ENCODE data around the gene CBLL1.

The CBLL1 gene, protein sequence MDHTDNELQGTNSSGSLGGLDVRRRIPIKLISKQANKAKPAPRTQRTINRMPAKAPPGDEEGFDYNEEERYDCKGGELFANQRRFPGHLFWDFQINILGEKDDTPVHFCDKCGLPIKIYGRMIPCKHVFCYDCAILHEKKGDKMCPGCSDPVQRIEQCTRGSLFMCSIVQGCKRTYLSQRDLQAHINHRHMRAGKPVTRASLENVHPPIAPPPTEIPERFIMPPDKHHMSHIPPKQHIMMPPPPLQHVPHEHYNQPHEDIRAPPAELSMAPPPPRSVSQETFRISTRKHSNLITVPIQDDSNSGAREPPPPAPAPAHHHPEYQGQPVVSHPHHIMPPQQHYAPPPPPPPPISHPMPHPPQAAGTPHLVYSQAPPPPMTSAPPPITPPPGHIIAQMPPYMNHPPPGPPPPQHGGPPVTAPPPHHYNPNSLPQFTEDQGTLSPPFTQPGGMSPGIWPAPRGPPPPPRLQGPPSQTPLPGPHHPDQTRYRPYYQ

DNA sequence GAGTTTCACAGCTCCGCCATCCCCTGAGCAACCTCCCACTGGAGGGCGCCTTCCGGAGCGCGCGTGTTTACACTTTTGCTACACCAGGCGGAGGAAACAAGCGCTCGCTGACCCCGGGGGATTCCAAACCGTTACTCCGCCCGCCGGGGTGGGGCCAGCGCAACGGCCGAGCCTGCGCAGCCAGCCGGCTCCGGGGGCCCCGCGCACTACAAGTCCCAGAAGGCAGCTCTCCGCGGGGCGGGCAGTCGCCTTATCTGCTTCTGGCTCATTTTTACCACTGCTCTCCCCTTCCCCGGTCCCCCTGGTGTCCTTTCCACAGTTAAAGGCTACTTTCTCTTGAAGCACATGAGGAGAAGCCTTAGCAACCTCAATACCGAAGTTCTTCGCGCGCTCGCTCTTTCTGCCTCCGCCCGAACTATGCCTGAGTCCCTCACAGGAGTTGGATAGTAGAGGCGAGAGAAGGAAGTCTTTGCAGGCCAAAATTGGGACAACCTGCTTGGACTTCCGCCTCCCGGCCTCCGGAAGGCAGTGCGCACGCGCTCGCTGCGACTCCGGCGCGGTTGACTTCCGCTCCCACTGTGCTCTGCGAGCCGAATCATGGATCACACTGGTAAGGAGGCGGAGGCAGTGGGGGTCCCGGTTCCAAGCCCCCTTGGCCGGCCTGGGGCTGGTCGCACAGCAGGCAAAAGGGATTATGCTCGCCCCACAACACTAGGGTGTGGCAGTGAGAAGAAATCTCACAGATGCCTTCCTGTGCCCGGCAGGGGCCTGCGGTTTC, at the start of gene CBLL1:
TSS of gene CBLL1 (plus strand) at position 576 of the 778 bp plus-strand sequence. CDS start at position 598, 22 bp downstream.
- DNase-seq: peak; percentile 99

DNA sequence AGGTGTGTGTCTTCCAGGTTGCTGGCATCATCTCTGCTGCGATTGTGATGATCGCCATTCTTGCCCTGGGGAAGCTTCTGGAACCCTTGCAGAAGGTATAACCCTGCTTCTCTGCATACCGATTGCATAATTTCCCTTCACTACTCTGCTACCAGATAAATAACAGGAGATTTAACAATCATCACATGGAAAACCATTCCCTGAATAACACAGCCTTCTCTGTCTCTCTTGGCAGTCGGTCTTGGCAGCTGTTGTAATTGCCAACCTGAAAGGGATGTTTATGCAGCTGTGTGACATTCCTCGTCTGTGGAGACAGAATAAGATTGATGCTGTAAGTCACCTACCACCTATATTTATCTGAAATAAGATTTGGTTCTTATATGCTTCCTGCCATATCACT, 49.6 kb upstream of the CBLL1 start:
- no peak for DNase-seq

DNA sequence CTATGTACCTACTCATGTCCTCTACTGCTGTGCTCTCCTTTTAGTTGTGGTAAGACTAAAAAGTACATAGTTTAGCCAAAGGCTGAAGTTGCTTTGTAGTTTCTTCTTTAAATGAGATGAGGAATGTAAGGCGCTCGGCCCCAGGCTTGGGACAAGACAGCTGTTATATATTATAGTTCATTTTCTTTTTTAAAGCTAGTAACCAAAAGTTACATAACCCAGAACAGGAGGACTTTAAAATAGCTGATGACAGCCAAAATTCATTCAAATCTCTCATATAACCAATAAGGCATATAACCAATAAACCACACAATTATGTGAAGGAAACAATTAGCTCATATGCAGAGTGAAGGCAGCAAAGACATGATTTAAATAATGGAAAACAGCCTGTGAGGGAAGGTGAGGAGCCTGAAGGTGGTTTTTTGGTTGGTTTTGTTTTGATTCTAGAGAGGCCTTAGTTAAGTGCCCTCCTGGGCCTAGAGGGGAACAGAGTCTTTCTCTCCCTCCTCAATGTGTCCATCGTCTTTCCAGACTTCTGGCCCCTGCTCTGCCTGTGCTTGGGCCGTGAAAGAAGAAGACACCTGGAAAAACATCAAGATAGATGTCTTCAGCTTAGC, 47.5 kb upstream of the CBLL1 start:
- DNase-seq: no peak

DNA sequence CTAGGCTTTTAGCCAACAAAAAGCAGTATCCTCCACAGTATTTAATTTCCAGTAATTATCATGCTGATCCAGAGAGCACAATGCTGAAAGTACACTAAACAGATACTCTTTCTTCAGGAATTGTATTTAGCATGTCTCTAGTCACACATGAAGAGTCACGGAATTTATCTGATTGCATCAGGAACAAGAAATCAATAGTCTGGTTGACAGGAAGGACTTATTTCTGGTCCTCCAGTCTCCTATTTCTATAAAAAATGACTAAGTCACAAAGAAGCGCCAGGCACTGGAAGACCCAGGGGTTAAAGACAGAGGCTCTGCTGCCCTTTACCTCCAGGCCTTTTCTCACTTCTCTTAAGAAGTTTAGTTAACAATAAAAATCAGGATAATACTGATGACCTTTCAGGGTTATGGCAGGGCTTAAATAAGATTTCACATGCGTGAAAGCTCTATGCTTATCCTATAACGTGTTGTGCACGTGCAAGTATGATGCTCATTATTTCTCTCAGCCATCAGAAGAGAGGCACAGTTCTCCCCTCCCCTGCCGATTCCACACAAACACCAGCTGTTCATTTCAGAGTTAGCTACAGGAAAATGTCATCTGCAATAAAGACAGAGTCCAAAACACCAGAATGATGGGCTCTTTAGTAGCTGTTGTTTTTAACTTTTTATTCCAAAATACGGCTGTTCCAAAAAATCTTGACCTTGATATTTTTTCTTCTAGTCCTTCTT, 46.5 kb upstream of the CBLL1 start:
- DNase-seq: no peak

DNA sequence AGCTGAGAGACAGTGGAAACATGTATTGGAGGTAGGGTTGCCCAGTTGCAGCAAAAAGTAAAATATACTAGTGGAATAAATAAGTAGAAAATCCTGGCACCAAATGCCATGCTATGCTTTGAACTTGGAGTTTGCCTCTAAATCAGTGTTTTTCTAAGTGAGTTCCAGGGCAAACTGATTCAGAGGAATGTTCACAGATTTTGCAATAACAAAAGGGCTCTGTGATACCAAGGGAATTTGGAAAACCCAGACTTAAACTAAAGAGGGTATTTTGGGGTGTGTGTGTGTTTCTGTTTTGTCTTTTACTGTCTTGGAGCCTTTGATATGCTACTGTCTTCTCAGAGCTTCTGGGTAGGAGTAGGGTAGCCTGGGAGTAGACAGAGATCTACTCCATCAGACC, 43.4 kb upstream of the CBLL1 start:
- DNase-seq: no peak

DNA sequence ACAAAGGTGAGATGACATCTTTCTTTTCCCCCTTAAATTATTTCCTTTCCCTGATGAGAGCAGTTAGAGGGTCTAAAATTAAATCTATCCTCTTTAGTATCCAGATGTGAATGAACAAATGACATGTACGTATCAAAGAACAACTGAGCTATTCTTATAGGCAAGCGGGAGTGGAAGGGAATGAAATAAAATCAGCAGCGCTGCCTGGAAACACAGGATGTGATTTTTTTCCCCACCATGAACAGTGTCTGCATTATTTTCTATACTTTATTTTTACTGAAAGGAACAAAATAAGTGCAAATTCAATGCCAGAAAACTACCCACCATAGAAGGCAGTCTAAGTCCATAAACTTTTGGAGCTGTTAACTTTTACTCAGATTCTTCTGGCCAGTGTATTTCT, 42.8 kb upstream of the CBLL1 start:
- no peak for DNase-seq

DNA sequence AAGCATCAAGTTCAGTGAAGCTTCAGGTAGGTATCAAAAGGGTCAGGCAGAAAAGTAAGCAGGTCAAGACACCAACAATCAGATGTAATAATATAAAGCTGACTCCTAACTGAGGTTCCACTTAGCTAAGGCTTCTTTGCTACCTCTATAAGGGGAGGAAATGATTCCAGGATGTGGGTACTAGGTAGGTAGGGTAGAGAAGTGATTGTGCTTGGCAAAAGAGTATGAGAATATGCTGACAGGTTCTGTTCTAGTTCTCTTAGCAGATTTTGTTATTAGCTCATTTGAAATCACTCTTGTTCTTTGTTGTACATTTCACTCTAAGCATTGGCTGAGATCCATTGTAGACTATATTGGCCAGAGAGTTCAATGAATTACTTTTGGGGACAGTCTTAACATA, 40.7 kb upstream of the CBLL1 start:
- no peak for DNase-seq

DNA sequence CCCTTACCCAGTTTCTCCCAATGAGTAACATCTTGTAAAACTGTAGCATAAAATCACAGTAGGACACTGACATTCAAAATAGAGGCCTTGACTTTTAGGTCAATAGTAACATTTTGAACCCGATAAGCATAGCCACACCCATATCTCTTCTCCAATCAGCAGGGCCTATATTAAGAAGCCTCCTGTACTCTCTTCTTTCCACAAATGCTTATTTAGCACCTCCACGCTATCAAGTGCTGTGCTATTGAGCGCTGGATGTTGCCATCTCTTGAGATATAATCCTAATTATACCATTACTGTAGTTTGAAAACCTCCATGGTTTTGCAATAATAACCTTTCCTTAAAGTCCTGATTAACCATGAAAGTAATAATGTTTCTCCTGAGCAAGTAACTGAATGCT, 40.1 kb upstream of the CBLL1 start:
- DNase-seq: no peak

DNA sequence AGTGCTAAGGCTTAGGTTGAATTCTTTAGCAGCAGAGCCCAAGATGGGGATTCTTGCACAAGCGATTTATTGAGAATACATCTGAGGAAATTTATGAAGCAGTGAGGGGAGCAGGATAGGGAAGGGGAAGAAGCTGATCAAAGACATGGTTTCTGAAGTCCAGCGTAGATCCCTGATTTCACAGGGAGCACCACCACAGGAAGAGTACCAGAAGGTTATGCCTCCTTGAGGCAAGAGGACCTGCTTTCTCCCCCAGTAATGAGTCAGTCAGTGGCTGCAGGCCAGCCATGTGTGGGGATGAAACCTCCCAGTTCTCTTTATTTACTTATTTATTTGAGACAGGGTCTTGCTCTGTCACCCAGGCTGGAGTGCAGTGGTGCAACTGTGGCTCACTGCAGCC, 35.0 kb upstream of the CBLL1 start:
- DNase-seq: no peak

DNA sequence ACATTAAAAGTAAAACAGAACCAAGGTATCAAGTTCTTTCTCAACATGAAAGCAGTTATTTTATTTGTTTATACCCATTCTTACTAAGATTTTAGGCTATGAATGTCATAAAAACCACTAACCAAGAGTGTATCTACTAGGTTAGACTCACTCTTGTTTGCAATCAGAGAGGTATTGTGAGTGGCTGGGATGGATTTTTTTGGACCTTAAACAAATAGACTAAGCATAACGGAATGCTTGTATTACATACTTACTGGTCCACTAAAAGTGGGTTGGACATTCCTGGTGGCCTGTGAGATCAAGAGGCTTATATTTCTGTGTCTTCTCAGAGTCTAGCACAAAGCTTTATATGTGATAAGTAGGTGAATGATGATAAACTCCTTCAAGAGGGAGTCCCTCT, 32.6 kb upstream of the CBLL1 start:
- DNase-seq: no peak

DNA sequence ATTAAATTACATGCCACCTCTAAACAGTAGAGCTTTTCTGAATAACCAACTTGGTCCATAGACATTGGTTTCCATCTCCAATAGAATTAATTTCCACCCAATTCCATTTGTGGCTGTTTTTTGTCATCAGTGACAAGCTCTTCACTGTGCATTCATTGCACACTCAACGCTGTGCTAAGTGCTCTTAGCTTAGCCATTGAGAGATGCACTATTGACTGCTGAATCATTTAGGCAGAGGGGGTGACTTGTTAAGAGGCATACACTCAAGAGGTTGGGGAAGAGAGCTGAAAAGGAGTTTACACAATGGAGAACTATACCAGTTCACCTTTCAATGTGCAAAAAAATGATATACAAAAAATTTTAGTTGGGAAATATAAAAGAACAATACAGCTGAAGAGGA, 31.9 kb upstream of the CBLL1 start:
- no peak for DNase-seq

DNA sequence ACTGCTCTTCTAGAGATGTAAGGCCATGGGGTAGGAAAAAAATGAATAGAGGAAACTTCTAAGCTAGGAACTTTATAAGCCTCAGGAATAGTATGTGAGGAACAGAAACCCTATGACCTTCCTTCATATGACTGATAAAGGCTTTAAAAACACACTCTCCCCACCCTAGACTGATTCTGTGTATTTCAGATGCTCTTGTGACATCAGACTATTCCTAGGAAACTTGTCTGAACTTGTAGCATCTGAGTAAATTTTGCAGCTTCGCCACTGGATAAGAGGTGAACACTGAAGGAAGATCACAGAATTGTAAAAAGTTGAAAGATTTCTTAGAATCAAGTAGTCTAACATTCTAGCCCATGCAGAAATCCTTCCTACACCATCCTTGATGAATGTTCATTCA, 31.0 kb upstream of the CBLL1 start:
- no peak for DNase-seq

DNA sequence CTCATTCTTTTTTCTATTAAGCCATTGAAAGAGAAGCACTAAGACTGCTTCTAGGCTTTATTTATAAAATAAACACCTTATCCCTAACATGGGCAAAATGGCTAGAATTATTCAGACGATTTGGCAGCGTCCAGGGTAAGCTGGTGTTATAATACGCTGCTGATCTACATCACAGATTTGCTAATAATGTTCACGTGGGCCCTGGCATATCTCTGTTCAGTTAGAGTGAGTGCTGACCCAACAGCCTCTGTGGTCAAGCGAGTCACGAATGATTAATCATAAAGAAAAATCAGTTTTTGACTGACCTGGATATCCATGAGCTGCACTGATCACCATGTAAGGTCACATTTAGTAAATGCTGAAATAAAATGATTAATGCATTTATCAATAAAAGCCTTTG, 28.4 kb upstream of the CBLL1 start:
- DNase-seq: no peak

DNA sequence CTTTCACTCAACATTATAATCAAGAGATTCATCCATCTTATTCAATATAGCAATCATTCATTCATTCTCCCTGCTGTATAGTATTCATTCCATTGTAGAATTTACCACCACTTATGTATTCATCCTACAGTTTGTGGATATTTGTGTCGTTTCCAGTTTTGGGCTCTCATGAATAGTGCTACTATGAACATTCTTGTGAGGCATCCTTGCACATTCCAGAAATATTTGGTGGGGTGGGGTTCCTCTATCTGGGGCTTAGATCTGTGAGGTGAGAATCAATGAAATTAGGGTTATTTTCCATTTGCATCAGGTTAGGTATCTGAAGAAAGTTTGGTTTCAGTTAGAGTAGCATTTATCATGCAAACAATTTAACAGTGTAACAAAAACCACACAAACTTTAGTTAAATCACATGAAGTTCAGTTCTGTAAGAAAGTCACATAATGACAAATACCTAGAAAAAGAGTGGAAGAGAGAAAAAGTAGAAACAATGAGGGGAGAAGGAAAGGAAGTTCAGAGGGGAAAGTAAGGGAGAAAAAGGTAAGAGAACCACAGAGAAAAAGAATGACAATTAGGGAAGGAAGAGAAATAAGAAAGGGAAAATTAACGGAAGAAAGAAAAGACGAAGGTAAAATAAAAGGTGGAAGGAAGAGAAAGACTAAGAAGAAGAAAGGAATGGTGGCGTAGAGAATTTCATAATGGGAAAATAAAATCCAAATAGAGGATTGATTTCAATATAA, 25.3 kb upstream of the CBLL1 start:
- no peak for DNase-seq

DNA sequence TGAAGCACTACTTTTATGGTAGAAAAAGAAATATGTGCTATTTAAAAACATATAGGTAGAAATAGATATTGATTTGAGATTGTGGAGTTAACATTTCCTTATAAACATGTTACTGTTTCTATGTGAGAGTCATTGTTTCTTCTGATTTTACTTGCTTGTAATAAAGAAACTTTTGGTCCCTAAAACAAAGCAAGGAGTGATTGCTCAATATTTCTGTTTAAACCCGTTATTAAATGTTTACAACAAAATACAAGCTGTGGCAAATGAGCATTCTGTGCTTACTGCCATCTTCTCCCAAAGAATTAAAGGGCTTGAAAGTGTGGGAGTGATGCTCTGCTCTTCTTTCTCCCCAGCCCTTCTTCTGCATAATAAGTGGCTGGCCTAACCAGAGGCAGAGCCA, 22.7 kb upstream of the CBLL1 start:
- DNase-seq: no peak

DNA sequence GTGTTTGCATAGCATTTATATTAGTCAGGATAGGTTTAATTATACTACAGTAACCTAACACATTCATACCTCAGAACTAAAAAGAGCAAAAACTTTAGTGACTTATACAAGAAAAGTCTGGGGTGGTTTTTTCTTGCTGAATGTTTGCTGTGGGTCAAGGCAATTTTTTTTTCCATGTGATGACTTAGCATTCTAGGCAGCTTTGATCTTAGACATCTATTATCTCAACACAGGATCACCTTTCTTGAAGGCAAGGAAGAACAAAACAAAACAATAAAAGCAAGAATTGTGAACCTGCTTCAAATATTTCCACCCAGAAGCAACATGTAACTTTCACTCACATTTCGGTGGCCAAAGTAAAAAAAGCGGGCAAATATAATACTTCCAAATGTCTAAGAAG, 20.7 kb upstream of the CBLL1 start:
- no peak for DNase-seq

DNA sequence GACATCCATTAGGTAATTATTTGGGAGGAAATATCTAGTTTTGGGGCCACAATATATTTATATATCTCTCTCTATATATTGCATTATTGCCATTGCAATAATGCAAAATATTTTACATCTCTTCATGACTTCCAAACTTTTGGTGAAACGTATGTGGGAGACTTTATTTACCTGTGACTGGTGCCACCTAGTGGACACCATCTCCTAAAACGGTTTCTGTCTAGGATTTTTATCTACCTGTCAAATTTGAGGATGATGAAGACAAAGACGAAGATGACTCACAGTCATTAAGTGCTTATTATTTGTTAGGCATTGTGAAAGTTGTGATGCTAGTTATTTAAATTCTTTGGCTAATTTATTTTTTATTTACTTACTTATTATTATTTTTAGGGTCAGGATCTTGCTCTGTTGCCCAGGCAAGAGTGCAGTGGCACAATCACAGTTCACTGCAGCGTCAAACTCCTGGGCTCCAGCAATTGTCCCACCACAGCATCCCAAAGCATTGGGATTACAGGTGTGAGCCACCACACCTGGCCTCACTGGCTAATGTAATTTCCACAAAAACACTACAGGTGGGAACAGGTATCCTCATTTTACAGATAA, 18.7 kb upstream of the CBLL1 start:
- peak; percentile 58 for DNase-seq

DNA sequence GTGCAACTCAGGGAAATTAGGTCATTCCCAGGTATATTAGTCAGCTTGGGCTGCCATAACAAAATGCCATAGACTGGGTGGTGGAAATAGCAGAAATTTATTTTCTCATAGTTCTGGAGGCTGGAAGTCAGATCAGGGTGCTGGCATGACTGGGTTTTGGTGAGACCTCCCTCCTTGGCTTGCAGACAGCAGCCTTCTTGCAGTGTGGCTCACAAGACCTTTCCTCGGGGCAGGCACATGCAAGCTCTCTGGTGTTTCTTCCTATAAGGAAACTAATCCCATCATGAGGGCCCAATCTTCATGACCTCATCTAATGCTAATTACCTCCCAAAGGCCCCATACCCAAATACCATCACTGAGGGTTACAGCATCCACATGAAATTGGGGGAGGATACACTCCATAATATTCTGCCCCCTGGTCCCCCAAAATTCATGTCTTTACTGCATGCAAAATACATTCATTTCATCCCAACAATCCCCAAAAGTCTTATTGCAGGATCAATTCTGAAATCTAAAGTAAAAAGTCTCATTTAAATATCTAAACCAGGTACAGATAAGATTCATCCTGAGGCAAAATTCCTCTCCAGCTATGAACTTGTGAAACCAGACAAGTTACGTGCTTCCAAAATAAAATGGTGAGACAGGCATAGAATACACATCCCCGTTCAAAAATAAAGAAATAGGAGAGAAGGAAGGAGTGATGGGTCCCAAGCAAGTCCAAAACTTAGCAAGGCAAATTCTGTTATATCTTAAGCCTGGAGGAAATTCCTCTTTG, 17.4 kb upstream of the CBLL1 start:
- DNase-seq: no peak

DNA sequence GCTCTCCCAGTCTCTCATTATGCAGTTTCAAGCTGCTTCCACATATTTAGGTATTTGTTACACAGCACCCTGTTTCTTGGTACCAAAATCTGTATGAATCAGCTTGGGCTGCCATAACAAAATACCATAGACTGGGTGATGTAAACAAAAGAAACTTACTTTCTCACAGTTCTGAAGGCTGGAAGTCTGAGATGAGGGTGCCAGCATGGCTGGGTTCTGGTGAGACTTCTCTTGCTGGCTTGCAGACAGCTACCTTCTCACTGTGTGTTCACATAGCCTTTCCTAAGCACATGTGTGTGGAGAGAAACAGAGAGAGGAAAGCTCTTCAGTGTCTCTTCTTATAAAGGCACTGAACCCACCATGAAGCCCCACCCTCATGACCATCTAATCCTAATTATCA, 15.7 kb upstream of the CBLL1 start:
- DNase-seq: no peak

DNA sequence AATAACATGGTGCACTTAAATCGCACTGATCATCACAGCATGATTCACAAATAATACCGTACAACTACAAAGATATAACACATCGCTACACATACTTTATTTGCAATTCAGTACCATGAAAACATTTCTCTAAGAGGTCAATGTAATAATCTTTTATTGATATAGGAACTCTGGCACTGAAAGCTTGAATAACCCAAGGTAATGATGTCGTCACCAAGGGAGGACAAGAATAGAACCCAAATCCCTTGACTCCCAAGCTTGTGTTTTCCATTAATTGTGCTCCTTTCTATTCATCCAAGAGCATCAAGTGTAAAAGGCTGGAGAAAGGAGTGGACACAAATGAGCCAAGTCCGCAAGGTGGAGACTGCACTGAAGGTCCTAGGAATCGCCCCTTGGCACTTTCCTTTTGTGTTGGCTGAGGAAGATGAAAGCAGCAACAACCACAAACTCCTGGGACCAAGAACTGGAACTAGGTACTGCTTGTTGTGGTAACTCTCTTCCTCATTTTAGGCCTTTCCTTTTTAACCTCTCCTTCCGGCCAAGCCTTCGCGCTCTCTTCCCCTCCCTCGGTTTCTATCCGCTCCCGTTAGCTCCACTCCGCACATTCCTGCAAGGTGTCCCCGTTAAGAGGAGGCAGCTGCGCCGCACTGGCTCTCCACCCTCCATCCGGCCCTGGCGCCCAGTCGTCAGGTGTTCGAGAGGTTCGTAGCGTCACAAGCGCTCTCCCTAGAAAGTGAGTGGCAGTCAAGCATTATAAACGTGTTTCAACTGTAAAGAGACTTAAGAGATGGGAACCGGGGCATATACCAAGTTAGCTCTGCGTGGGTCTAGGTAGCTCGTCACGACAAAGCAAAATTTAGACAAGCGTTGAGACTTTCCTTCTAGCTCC, 1.0 kb upstream of the CBLL1 start:
- DNase-seq: no peak
